Colon (tissue), 2 donors: ENCODE data around the gene ABCC10.
"Not testable (repeated sequence)": the region's sequence is repeated elsewhere in the genome, so short reads cannot be mapped to it uniquely, and the experiment has no call there.

Experiments used
- FAIRE-seq: peaks from 2 replicates; lab custom pipeline; 2012; peaks lifted over from hg19 to GRCh38; lab: Jason Lieb, UNC
- donor health status: control.
- donor health status: control.

Gene ABCC10, protein sequence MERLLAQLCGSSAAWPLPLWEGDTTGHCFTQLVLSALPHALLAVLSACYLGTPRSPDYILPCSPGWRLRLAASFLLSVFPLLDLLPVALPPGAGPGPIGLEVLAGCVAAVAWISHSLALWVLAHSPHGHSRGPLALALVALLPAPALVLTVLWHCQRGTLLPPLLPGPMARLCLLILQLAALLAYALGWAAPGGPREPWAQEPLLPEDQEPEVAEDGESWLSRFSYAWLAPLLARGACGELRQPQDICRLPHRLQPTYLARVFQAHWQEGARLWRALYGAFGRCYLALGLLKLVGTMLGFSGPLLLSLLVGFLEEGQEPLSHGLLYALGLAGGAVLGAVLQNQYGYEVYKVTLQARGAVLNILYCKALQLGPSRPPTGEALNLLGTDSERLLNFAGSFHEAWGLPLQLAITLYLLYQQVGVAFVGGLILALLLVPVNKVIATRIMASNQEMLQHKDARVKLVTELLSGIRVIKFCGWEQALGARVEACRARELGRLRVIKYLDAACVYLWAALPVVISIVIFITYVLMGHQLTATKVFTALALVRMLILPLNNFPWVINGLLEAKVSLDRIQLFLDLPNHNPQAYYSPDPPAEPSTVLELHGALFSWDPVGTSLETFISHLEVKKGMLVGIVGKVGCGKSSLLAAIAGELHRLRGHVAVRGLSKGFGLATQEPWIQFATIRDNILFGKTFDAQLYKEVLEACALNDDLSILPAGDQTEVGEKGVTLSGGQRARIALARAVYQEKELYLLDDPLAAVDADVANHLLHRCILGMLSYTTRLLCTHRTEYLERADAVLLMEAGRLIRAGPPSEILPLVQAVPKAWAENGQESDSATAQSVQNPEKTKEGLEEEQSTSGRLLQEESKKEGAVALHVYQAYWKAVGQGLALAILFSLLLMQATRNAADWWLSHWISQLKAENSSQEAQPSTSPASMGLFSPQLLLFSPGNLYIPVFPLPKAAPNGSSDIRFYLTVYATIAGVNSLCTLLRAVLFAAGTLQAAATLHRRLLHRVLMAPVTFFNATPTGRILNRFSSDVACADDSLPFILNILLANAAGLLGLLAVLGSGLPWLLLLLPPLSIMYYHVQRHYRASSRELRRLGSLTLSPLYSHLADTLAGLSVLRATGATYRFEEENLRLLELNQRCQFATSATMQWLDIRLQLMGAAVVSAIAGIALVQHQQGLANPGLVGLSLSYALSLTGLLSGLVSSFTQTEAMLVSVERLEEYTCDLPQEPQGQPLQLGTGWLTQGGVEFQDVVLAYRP (N-terminal part only)

GRCh38 chr6:43427406-43428111, at the start of gene ABCC10:
Gene ABCC10 (plus strand): TSS chr6:43427541. CDS start chr6:43427979, 438 bp downstream.
- FAIRE-seq = no peak

- FAIRE-seq = no peak
Measured at GRCh38 chr6:43377710-43378229, 49.6 kb upstream of the ABCC10 start.

DNA sequence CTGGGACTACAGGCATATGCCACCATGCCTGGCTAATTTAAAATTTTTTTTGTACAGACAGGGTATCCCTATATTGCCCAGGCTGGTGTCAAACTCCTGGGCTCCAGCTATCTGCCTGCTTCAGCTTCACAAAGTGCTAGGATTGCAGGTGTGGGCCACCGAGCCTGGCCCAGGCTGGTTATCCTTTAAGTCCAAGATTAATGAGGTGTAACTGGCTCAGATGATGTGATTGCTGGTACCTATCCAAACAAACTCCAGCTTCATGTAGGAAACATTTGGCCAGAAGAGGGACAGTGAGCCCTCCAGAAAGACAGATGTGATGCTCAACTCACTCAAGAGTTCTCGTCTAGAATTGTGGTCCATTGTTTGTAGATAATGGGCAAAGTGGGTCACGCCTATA, 48.7 kb upstream of the ABCC10 start:
- FAIRE-seq = no peak

DNA sequence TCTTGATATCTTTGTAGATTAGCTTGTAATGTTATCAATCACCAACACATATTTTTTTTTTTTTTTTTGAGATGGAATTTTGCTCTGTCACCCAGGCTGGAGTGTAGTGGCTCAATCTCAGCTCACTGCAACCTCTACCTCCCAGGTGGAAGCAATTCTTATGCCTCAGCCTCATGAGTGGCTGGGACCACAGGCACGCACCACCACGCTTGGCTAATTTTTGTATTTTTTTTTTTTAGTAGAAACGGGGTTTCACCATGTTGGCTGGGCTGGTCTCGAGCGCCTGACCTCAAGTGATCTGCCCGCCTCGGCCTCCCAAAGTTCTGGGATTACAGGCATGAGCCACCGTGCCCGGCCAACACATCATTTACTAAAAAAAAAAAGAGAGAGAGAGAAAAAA, 46.5 kb upstream of the ABCC10 start:
- not testable (repeated sequence) for FAIRE-seq

- no peak for FAIRE-seq
Measured at GRCh38 chr6:43383021-43383667, 44.2 kb upstream of the ABCC10 start.

GRCh38 chr6:43386492-43386891, 40.8 kb upstream of the ABCC10 start:
- no peak for FAIRE-seq

GRCh38 chr6:43389730-43390295, 37.5 kb upstream of the ABCC10 start:
- no peak for FAIRE-seq

- FAIRE-seq = not testable (repeated sequence)
Measured at GRCh38 chr6:43390753-43391439, 36.4 kb upstream of the ABCC10 start.

- no peak for FAIRE-seq
Measured at GRCh38 chr6:43391440-43392031, 35.8 kb upstream of the ABCC10 start.

GRCh38 chr6:43393133-43393532, 34.2 kb upstream of the ABCC10 start:
- not testable (repeated sequence) for FAIRE-seq

DNA sequence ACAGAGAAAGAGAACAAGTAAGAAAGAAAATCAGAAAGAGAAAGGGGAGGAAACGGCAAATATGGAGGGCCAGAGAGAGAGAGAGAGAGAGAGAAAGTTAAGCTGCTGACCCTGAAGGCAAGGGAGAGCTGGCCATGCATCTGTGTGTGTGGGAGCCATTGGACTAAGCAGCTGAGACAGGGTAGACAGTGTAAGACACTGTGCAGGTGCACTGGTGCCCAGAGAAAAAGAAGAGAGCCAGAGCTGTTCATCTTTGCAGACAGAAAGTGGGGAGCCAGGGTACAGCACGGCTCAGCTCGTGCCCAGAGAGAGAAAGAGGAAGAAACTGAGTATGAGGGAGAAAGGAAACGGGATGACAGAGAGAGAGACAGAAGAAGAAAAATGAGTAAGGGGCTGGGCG, 33.7 kb upstream of the ABCC10 start:
- no peak for FAIRE-seq

GRCh38 chr6:43394982-43395381, 32.4 kb upstream of the ABCC10 start:
- no peak for FAIRE-seq

DNA sequence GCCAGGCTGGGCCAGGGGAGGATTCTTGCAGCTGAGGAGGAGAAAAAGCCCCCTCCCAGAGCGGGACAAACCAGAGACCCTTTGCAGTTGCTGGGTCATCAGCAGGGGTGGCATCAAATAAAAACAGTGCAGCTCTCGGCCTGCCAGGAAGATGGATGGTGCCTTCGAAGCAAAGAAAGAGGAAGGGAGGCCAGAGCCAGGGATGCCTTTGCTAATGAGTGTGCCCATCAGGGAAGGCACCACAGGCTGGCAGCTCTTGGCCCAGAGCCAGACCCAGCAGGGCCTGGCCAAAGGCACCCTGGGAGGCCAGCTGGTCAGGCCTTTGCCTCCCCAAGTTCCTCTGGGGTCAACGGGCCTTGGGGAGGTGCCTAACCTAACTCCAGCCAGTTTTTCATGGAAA, 31.6 kb upstream of the ABCC10 start:
- no peak for FAIRE-seq

GRCh38 chr6:43396408-43397149, 30.8 kb upstream of the ABCC10 start:
- FAIRE-seq = no peak

- FAIRE-seq = no peak
Measured at GRCh38 chr6:43399932-43400487, 27.3 kb upstream of the ABCC10 start.

GRCh38 chr6:43401730-43402129, 25.6 kb upstream of the ABCC10 start:
- FAIRE-seq = no peak

DNA sequence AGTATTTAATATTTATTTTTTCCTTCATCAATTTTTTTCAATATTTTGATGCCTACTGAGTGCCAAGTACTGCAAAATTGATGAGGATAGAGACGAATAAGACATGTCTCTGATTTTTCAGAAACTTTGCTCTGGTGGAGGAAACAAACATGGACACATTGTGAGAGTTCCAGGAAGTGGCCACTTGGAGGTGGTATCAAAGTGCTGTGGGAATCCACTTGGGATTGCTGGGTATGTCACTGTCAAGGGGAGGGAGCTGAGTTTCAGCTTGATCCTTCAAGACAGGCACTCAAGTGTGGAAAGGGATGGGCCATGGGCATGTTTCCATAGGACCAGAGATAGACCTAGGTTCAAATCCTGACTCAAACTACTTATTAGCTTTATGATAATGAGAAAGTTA, 24.5 kb upstream of the ABCC10 start:
- no peak for FAIRE-seq

- FAIRE-seq = no peak
Measured at GRCh38 chr6:43405354-43405753, 22.0 kb upstream of the ABCC10 start.
